ENCODE measurements around the gene USP46. TPM values are rescaled to one million over a fixed set of nuclear protein-coding genes. Genes with fewer than 3 reads are reported as not detected.

USP46 gene
- total RNA-seq, 2 donors from 2014 or later: 42.0 to 42.9 TPM

DNA sequence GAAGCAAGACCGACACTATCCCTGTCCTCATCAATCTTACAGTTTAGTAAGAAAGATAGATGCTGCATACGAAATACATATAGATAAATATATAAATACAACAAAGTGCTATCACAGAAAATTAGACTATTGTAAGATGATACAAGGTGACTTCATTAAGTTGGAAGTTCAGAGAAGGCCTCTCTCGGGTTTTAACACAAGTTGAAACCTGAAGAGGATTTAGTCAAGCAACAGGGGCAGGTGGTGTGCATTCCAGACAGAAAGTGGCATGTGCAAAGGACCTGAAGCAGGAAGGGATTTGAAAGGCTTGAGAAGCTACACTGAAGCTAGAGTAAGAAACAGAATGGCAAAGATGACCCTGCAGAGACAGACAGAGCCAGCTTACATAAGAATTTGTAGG lies 36.5 kb downstream of the USP46 start:
- no peak overlapping the region for H3K9ac ChIP-seq (ENCODE audit: extremely low read depth, low read length, poor library complexity, severe bottlenecking)
- Mint-ChIP-seq H3K4me3 (no peak overlapping the region), H3K4me1 (peaks cover 20% of the 10 kb centered on the region), H3K27ac (no peak overlapping the region), H3K9me3 (no peaks in the 10 kb centered on the region), H3K36me3 (ENCODE audit: low read depth) (peaks cover 45% of the 10 kb centered on the region), H3K27me3 (ENCODE audit: insufficient read depth) (no peaks in the 10 kb centered on the region)
- WGBS, 2 experiments (ENCODE audit: insufficient coverage in 1 of 2, insufficient read length in 1 of 2): 93 to 95% methylated on average over 1 to 2 of the region's 3 CpGs
- TF ChIP-seq, protein P1, sequence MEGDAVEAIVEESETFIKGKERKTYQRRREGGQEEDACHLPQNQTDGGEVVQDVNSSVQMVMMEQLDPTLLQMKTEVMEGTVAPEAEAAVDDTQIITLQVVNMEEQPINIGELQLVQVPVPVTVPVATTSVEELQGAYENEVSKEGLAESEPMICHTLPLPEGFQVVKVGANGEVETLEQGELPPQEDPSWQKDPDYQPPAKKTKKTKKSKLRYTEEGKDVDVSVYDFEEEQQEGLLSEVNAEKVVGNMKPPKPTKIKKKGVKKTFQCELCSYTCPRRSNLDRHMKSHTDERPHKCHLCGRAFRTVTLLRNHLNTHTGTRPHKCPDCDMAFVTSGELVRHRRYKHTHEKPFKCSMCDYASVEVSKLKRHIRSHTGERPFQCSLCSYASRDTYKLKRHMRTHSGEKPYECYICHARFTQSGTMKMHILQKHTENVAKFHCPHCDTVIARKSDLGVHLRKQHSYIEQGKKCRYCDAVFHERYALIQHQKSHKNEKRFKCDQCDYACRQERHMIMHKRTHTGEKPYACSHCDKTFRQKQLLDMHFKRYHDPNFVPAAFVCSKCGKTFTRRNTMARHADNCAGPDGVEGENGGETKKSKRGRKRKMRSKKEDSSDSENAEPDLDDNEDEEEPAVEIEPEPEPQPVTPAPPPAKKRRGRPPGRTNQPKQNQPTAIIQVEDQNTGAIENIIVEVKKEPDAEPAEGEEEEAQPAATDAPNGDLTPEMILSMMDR (conservative IDR thresholded peaks at IDR 0.05): no peak
- H3K36me3 ChIP-seq (ENCODE audit: control insufficient read depth, insufficient read depth, low read length): peaks cover 52% of the 10 kb centered on the region
- no peaks in the 10 kb centered on the region for H3K9me3 ChIP-seq (ENCODE audit: control insufficient read depth, low read length)
- H3K27me3 ChIP-seq (ENCODE audit: control insufficient read depth, insufficient read depth, low read length, poor library complexity, severe bottlenecking): no peaks in the 10 kb centered on the region
- H3K4me1 ChIP-seq (ENCODE audit: control insufficient read depth, insufficient read depth, low read length): peaks cover 3% of the 10 kb centered on the region
- no peak overlapping the region for H3K4me3 ChIP-seq (ENCODE audit: low read length)
- no peak for DNase-seq
- no peak overlapping the region for H3K27ac ChIP-seq (ENCODE audit: low read depth, low read length)

DNA sequence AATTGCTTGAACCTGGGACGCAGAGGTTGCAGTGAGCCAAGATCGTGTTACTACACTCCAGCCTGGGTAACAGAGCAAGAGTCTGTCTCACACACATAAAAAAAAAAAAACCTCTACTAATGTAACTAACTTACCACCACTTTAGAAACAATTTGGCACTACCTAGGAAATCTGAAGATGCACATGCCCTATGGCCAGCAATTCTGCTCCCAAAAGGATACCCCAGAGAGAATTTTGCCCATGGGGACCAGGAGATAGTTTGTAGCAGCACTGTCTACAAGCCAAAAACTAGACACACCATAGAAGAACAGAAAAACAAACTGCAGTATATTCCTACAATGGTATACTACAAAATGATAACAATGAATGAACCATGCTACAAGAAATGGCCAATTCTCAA lies 37.5 kb downstream of the USP46 start:
- Histone ChIP-seq H3K9ac (ENCODE audit: extremely low read depth, low read length, poor library complexity, severe bottlenecking) (no peak overlapping the region), H3K36me3 (ENCODE audit: control insufficient read depth, insufficient read depth, low read length) (peaks cover 42% of the 10 kb centered on the region), H3K4me3 (ENCODE audit: low read length) (no peak overlapping the region), H3K9me3 (ENCODE audit: control insufficient read depth, low read length) (no peaks in the 10 kb centered on the region), H3K27ac (ENCODE audit: low read depth, low read length) (no peak overlapping the region), H3K4me1 (ENCODE audit: control insufficient read depth, insufficient read depth, low read length) (peaks cover 3% of the 10 kb centered on the region), H3K27me3 (ENCODE audit: control insufficient read depth, insufficient read depth, low read length, poor library complexity, severe bottlenecking) (no peaks in the 10 kb centered on the region)
- Mint-ChIP-seq H3K27me3 (ENCODE audit: insufficient read depth) (no peaks in the 10 kb centered on the region), H3K9me3 (no peaks in the 10 kb centered on the region), H3K36me3 (ENCODE audit: low read depth) (peaks cover 39% of the 10 kb centered on the region), H3K4me1 (peaks cover 24% of the 10 kb centered on the region), H3K27ac (no peak overlapping the region), H3K4me3 (no peak overlapping the region)
- TF ChIP-seq, protein P1 (conservative IDR thresholded peaks at IDR 0.05): no peak
- WGBS, 2 experiments (ENCODE audit: insufficient coverage in 1 of 2, insufficient read length in 1 of 2): 86 to 99% methylated on average over 2 of the region's 2 CpGs
- DNase-seq: no peak

DNA sequence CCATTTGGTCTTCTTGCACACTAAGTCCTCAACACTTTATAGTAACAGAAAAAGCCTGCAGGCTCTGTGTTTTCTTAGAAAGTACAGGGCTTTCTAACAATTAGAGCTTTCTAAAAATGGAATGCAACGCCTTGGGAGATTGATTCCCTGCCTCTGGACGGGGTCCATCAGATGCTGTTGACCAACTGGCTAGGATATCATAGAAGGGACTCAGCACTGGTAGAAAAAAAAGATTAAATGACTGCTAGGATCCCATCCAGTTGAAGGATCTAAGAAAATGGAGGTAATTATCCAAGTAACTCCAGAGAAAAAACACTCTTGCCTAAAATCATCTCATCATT lies 39.5 kb downstream of the USP46 start:
- DNase-seq: no peak
- H3K27ac ChIP-seq (ENCODE audit: low read depth, low read length): no peak overlapping the region
- H3K27me3 ChIP-seq (ENCODE audit: control insufficient read depth, insufficient read depth, low read length, poor library complexity, severe bottlenecking): no peaks in the 10 kb centered on the region
- peaks cover 3% of the 10 kb centered on the region for H3K4me1 ChIP-seq (ENCODE audit: control insufficient read depth, insufficient read depth, low read length)
- WGBS, 2 experiments (ENCODE audit: insufficient coverage in 1 of 2, insufficient read length in 1 of 2): 93 to 100% methylated on average over 2 of the region's 2 CpGs
- H3K4me3 ChIP-seq (ENCODE audit: low read length): no peak overlapping the region
- peaks cover 24% of the 10 kb centered on the region for H3K4me1 Mint-ChIP-seq
- H3K9ac ChIP-seq (ENCODE audit: extremely low read depth, low read length, poor library complexity, severe bottlenecking): no peak overlapping the region
- TF ChIP-seq, protein P1 (conservative IDR thresholded peaks at IDR 0.05): no peak
- peaks cover 28% of the 10 kb centered on the region for H3K36me3 ChIP-seq (ENCODE audit: control insufficient read depth, insufficient read depth, low read length)
- no peaks in the 10 kb centered on the region for H3K27me3 Mint-ChIP-seq (ENCODE audit: insufficient read depth)
- peaks cover 2% of the 10 kb centered on the region for H3K9me3 ChIP-seq (ENCODE audit: control insufficient read depth, low read length)
- no peak overlapping the region for H3K27ac Mint-ChIP-seq
- H3K4me3 Mint-ChIP-seq: no peak overlapping the region
- peaks cover 32% of the 10 kb centered on the region for H3K36me3 Mint-ChIP-seq (ENCODE audit: low read depth)
- H3K9me3 Mint-ChIP-seq: no peaks in the 10 kb centered on the region
